ENCODE measurements around the gene ATF3. TPM values are rescaled to one million over a fixed set of nuclear protein-coding genes. Genes with fewer than 3 reads are reported as not detected.
"Not testable (repeated sequence)": the region's sequence is repeated elsewhere in the genome, so short reads cannot be mapped to it uniquely, and the experiment has no call there.

The ATF3 gene
- total RNA-seq, 2 donors from 2014 or later = 10.7 to 160 TPM

- H3K4me1 ChIP-seq (ENCODE audit: control insufficient read depth in 1 of 2, low read depth in 2 of 2) = peaks cover 13 to 27% of the 10 kb centered on the region in 2 donors
- H3K27ac ChIP-seq = no peak overlapping the region
- H3K4me3 ChIP-seq = no peak overlapping the region
- H3K27me3 ChIP-seq (replicated peaks; ENCODE audit: insufficient read depth) = no peaks in the 10 kb centered on the region
- TF ChIP-seq, protein P1, sequence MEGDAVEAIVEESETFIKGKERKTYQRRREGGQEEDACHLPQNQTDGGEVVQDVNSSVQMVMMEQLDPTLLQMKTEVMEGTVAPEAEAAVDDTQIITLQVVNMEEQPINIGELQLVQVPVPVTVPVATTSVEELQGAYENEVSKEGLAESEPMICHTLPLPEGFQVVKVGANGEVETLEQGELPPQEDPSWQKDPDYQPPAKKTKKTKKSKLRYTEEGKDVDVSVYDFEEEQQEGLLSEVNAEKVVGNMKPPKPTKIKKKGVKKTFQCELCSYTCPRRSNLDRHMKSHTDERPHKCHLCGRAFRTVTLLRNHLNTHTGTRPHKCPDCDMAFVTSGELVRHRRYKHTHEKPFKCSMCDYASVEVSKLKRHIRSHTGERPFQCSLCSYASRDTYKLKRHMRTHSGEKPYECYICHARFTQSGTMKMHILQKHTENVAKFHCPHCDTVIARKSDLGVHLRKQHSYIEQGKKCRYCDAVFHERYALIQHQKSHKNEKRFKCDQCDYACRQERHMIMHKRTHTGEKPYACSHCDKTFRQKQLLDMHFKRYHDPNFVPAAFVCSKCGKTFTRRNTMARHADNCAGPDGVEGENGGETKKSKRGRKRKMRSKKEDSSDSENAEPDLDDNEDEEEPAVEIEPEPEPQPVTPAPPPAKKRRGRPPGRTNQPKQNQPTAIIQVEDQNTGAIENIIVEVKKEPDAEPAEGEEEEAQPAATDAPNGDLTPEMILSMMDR (IDR thresholded peaks at IDR 0.05) = no peak
- DNase-seq (ENCODE audit: low spot score) (no peak), ATAC-seq (ENCODE audit: insufficient number of reproducible peaks, low FRiP score, low read depth) (no peak)
- H3K9me3 ChIP-seq = no peaks in the 10 kb centered on the region
- no peaks in the 10 kb centered on the region for H3K36me3 ChIP-seq
Measured at GRCh38 chr1:212652609-212653008, 44.0 kb downstream of the ATF3 start.

- no peaks in the 10 kb centered on the region for H3K27me3 ChIP-seq (replicated peaks; ENCODE audit: insufficient read depth)
- TF ChIP-seq, protein P1 (IDR thresholded peaks at IDR 0.05) = no peak
- H3K4me1 ChIP-seq (ENCODE audit: control insufficient read depth in 1 of 2, low read depth in 2 of 2) = peaks cover 0 to 8% of the 10 kb centered on the region in 2 donors
- H3K36me3 ChIP-seq = no peaks in the 10 kb centered on the region
- DNase-seq (ENCODE audit: low spot score) (no peak), ATAC-seq (ENCODE audit: insufficient number of reproducible peaks, low FRiP score, low read depth) (no peak)
- no peaks in the 10 kb centered on the region for H3K9me3 ChIP-seq
- no peak overlapping the region for H3K4me3 ChIP-seq
- H3K27ac ChIP-seq = no peak overlapping the region
Measured at GRCh38 chr1:212655668-212656440, 47.3 kb downstream of the ATF3 start.

DNA sequence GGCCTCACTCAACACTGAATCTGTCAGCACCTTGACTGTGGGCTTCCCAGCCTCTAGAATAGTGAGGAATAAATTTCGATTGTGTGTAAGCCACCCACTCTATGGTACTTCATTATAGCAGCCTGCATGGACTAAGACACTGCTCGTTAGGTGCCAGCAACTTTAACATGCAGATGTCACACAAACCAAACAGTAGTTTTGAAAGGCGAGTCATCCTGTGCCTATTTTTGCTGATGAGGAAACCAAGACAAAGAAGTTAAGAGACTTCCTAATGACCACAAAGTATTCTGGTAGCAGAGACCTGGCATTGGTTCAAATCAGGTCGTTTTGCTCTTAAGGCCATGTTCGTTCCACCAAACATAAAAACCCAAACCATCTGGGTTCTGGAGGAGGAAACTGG is 48.2 kb downstream of the ATF3 start:
- Histone ChIP-seq H3K27ac (no peak overlapping the region), H3K27me3 (replicated peaks; ENCODE audit: insufficient read depth) (no peaks in the 10 kb centered on the region), H3K4me1 (ENCODE audit: control insufficient read depth in 1 of 2, low read depth in 2 of 2) (peaks cover 0 to 2% of the 10 kb centered on the region in 2 donors), H3K4me3 (no peak overlapping the region), H3K36me3 (no peaks in the 10 kb centered on the region), H3K9me3 (no peaks in the 10 kb centered on the region)
- no peak for ATAC-seq (ENCODE audit: insufficient number of reproducible peaks, low FRiP score, low read depth)
- TF ChIP-seq, protein P1 (IDR thresholded peaks at IDR 0.05) = no peak
- no peak for DNase-seq (ENCODE audit: low spot score)

GRCh38 chr1:212658250-212658649 is 49.7 kb downstream of the ATF3 start:
- DNase-seq (ENCODE audit: low spot score); H3K4me3 ChIP-seq; ATAC-seq (ENCODE audit: insufficient number of reproducible peaks, low FRiP score, low read depth); H3K9me3 ChIP-seq; H3K4me1 ChIP-seq (ENCODE audit: control insufficient read depth in 1 of 2, low read depth in 2 of 2); H3K27ac ChIP-seq; H3K27me3 ChIP-seq (replicated peaks; ENCODE audit: insufficient read depth); H3K36me3 ChIP-seq: not testable (repeated sequence)

- TF ChIP-seq, protein P1 (IDR thresholded peaks at IDR 0.05) = no peak
- Histone ChIP-seq H3K4me3 (no peak overlapping the region), H3K36me3 (no peaks in the 10 kb centered on the region), H3K27me3 (replicated peaks; ENCODE audit: insufficient read depth) (no peaks in the 10 kb centered on the region), H3K9me3 (no peaks in the 10 kb centered on the region), H3K27ac (no peak overlapping the region), H3K4me1 (ENCODE audit: control insufficient read depth in 1 of 2, low read depth in 2 of 2) (peaks cover 0 to 3% of the 10 kb centered on the region in 2 donors)
- ATAC-seq (ENCODE audit: insufficient number of reproducible peaks, low FRiP score, low read depth) (no peak), DNase-seq (ENCODE audit: low spot score) (no peak)
Measured at GRCh38 chr1:212664409-212665199, 56.0 kb downstream of the ATF3 start.

Measured in thoracic aorta (tissue), 2 donors.